ENCODE results near the gene MYRIP.

DNA sequence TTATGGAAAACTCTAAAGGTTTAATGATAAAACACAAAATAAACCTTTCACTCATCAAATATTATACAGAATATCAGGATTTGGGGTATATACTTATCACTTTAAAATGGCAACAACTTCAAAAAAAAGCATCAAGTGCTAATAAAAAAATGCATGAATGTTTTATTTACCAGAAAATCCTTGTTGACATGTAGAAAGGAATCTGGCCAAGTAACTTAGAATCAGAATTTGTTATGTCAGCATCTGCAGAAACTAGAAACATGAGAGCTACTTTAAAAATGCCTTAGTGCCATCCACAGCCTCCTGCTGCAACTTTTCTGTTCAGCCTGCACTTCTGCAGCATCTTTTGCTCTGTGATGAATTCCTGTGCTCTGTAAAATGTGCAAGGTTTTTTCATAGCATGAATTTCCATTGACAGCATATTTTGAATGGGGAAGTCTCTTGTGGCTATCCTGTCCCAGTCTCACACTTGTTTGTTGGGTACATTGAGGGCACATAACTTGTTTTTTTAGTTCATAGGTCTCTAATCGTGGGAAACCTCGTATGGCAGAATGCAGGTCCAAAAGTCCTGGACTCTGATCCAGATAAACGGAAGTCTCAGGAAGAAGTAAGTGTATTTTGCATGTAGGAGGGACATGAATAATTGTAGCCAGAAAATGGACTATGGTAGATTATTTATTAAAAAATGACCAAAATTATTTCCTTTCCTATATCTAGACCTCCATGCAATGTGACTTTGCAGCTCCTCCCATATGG is 21.1 kb upstream of the MYRIP start:
- TF ChIP-seq, protein P1, sequence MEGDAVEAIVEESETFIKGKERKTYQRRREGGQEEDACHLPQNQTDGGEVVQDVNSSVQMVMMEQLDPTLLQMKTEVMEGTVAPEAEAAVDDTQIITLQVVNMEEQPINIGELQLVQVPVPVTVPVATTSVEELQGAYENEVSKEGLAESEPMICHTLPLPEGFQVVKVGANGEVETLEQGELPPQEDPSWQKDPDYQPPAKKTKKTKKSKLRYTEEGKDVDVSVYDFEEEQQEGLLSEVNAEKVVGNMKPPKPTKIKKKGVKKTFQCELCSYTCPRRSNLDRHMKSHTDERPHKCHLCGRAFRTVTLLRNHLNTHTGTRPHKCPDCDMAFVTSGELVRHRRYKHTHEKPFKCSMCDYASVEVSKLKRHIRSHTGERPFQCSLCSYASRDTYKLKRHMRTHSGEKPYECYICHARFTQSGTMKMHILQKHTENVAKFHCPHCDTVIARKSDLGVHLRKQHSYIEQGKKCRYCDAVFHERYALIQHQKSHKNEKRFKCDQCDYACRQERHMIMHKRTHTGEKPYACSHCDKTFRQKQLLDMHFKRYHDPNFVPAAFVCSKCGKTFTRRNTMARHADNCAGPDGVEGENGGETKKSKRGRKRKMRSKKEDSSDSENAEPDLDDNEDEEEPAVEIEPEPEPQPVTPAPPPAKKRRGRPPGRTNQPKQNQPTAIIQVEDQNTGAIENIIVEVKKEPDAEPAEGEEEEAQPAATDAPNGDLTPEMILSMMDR (IDR thresholded peaks at IDR 0.05): no peak
- no peak for TF ChIP-seq EZH2phosphoT487 (IDR thresholded peaks at IDR 0.05; ENCODE audit: borderline replicate concordance, low read depth)
- TF ChIP-seq RAD21 (IDR thresholded peaks at IDR 0.05; ENCODE audit: low read length): no peak
- TF ChIP-seq RXRA (IDR thresholded peaks at IDR 0.05; ENCODE audit: borderline replicate concordance, low read depth): no peak
- no peak for TF ChIP-seq POLR2AphosphoS5 (IDR thresholded peaks at IDR 0.05; ENCODE audit: low read depth, low read length)
- TF ChIP-seq, protein P2, sequence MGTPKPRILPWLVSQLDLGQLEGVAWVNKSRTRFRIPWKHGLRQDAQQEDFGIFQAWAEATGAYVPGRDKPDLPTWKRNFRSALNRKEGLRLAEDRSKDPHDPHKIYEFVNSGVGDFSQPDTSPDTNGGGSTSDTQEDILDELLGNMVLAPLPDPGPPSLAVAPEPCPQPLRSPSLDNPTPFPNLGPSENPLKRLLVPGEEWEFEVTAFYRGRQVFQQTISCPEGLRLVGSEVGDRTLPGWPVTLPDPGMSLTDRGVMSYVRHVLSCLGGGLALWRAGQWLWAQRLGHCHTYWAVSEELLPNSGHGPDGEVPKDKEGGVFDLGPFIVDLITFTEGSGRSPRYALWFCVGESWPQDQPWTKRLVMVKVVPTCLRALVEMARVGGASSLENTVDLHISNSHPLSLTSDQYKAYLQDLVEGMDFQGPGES (IDR thresholded peaks at IDR 0.05; ENCODE audit: low read depth, low read length): no peak
- TF ChIP-seq SMC3 (IDR thresholded peaks at IDR 0.05; ENCODE audit: low read depth, low read length): no peak
- TF ChIP-seq EP300 (IDR thresholded peaks at IDR 0.05; ENCODE audit: borderline replicate concordance in 1 of 2, low read depth in 1 of 2, low read length in 1 of 2): no peak
- TF ChIP-seq, protein P3, sequence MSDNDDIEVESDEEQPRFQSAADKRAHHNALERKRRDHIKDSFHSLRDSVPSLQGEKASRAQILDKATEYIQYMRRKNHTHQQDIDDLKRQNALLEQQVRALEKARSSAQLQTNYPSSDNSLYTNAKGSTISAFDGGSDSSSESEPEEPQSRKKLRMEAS (IDR thresholded peaks at IDR 0.05; ENCODE audit: low read depth): no peak
- TF ChIP-seq, protein P4, sequence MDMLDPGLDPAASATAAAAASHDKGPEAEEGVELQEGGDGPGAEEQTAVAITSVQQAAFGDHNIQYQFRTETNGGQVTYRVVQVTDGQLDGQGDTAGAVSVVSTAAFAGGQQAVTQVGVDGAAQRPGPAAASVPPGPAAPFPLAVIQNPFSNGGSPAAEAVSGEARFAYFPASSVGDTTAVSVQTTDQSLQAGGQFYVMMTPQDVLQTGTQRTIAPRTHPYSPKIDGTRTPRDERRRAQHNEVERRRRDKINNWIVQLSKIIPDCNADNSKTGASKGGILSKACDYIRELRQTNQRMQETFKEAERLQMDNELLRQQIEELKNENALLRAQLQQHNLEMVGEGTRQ (IDR thresholded peaks at IDR 0.05; ENCODE audit: borderline replicate concordance, low read depth, low read length): no peak
- TF ChIP-seq FOXJ3 (CRISPR knock-in tag; IDR thresholded peaks at IDR 0.05): no peak

Measured in SK-N-SH (cell line).